SK-N-SH treated with all-trans-retinoic acid at 6 μM for 48 hours (cell line): Measurements from ENCODE around the gene UCP2.

Source experiments
- ATAC-seq: fragments of 200-7000 bp; cut with Tn5 transposase; 3 replicates; pipeline ENCODE4 v1.9.1; 2020; ENCODE audit warnings: mild to moderate bottlenecking, moderate library complexity
- ARNTL ChIP-seq: fragments of 450-650 bp; formaldehyde crosslinking; IDR thresholded peaks from 2 replicates; pipeline ENCODE4 v1.5.0; 2020; ENCODE audit warnings: low read depth, mild to moderate bottlenecking, moderate library complexity, borderline replicate concordance
- BACH2 ChIP-seq: fragments of 250-450 bp; sonication (Bioruptor Pico); IDR thresholded peaks from 2 replicates; pipeline ENCODE4 v1.9.0; 2021; ENCODE audit warnings: mild to moderate bottlenecking, borderline replicate concordance
- CREB5 ChIP-seq: fragments of 250-450 bp; sonication (Bioruptor Pico); IDR thresholded peaks from 2 replicates; pipeline ENCODE4 v1.5.1; 2020; ENCODE audit warnings: low read depth, mild to moderate bottlenecking, moderate library complexity
- CSDC2 ChIP-seq: fragments of 250-450 bp; sonication (Bioruptor Pico); IDR thresholded peaks from 2 replicates; pipeline ENCODE4 v1.5.0; 2020; ENCODE audit warnings: mild to moderate bottlenecking, moderate library complexity
- CSRNP3 ChIP-seq: fragments of 250-450 bp; sonication (Bioruptor Pico); IDR thresholded peaks from 2 replicates; pipeline ENCODE4 v1.5.1; 2021; ENCODE audit warnings: mild to moderate bottlenecking, moderate library complexity
- GLIS3 ChIP-seq: fragments of 250-450 bp; sonication (Bioruptor Pico); IDR thresholded peaks from 2 replicates; pipeline ENCODE4 v1.5.0; 2020; ENCODE audit warnings: mild to moderate bottlenecking, moderate library complexity
- OSR1 ChIP-seq: fragments of 250-450 bp; sonication (Bioruptor Pico); IDR thresholded peaks from 2 replicates; pipeline ENCODE4 v1.8.0; 2022; ENCODE audit warnings: moderate library complexity, mild to moderate bottlenecking, inconsistent platforms
- PATZ1 ChIP-seq: fragments of 250-450 bp; sonication (Bioruptor Pico); IDR thresholded peaks from 2 replicates; pipeline ENCODE4 v1.8.0; 2020; ENCODE audit warnings: mild to moderate bottlenecking, moderate library complexity, borderline replicate concordance
- PPARA ChIP-seq: fragments of 250-450 bp; sonication (Bioruptor Pico); IDR thresholded peaks from 2 replicates; pipeline ENCODE4 v1.5.0; 2020; ENCODE audit warnings: mild to moderate bottlenecking, borderline replicate concordance
- RARB ChIP-seq: fragments of 250-450 bp; sonication (Bioruptor Pico); IDR thresholded peaks from 2 replicates; pipeline ENCODE4 v1.8.0; 2021; ENCODE audit warnings: mild to moderate bottlenecking, moderate library complexity
- SNAI2 ChIP-seq: fragments of 250-450 bp; sonication (Bioruptor Pico); IDR thresholded peaks from 2 replicates; pipeline ENCODE4 v1.5.0; 2020; ENCODE audit warnings: mild to moderate bottlenecking, moderate library complexity
- TCF4 ChIP-seq: fragments of 250-450 bp; sonication (Bioruptor Pico); IDR thresholded peaks from 2 replicates; pipeline ENCODE4 v1.8.0; 2021; ENCODE audit warnings: mild to moderate bottlenecking, moderate library complexity, borderline replicate concordance
- TOX ChIP-seq: fragments of 250-450 bp; sonication (Bioruptor Pico); IDR thresholded peaks from 2 replicates; pipeline ENCODE4 v1.8.0; 2021; ENCODE audit warnings: mild to moderate bottlenecking, moderate library complexity, borderline replicate concordance
- ZC3H10 ChIP-seq: fragments of 250-450 bp; sonication (Bioruptor Pico); IDR thresholded peaks from 2 replicates; pipeline ENCODE4 v1.5.1; 2021; ENCODE audit warnings: mild to moderate bottlenecking, moderate library complexity
- ZFP3 ChIP-seq: fragments of 250-450 bp; sonication (Bioruptor Pico); IDR thresholded peaks from 2 replicates; pipeline ENCODE4 v1.5.0; 2020; ENCODE audit warnings: mild to moderate bottlenecking, moderate library complexity
- ZFP30 ChIP-seq: fragments of 450-650 bp; formaldehyde crosslinking; IDR thresholded peaks from 2 replicates; pipeline ENCODE4 v1.5.0; 2022; ENCODE audit warnings: mild to moderate bottlenecking, moderate library complexity
- ZNF565 ChIP-seq: fragments of 450-650 bp; formaldehyde crosslinking; conservative IDR thresholded peaks from 2 replicates; pipeline ENCODE4 v1.5.0; 2020; ENCODE audit warnings: low read depth, mild to moderate bottlenecking, moderate library complexity
- ZNF70 ChIP-seq: fragments of 450-650 bp; formaldehyde crosslinking; IDR thresholded peaks from 2 replicates; pipeline ENCODE4 v1.5.0; 2020; ENCODE audit warnings: mild to moderate bottlenecking, moderate library complexity
- ZNF8 ChIP-seq: fragments of 450-650 bp; formaldehyde crosslinking; IDR thresholded peaks from 2 replicates; pipeline ENCODE4 v1.5.0; 2020; ENCODE audit warnings: mild to moderate bottlenecking, moderate library complexity
- TF ChIP-seq, protein P1 (sequence below): fragments of 250-450 bp; sonication (Bioruptor Pico); IDR thresholded peaks from 2 replicates; pipeline ENCODE4 v1.5.0; 2020; ENCODE audit warnings: mild to moderate bottlenecking, moderate library complexity

Gene UCP2

GRCh38 chr11:73983741-73984538 lies 1.3 kb upstream of the UCP2 start:
- no peak for TF ChIP-seq TCF4 (CRISPR knock-in tag)
- TF ChIP-seq ZNF8 (CRISPR knock-in tag), result no peak
- no peak for TF ChIP-seq TOX (CRISPR knock-in tag)
- TF ChIP-seq GLIS3 (CRISPR knock-in tag), result no peak
- TF ChIP-seq ZFP30 (CRISPR knock-in tag), result no peak
- TF ChIP-seq CSDC2 (CRISPR knock-in tag), result no peak
- TF ChIP-seq ZNF70 (CRISPR knock-in tag), result no peak
- no peak for TF ChIP-seq RARB (CRISPR knock-in tag)
- no peak for TF ChIP-seq ZFP3 (CRISPR knock-in tag)
- TF ChIP-seq OSR1 (CRISPR knock-in tag), result no peak
- TF ChIP-seq BACH2 (CRISPR knock-in tag), result no peak
- no peak for TF ChIP-seq ZC3H10
- no peak for TF ChIP-seq CREB5 (CRISPR knock-in tag)
- no peak for TF ChIP-seq ARNTL (CRISPR knock-in tag)
- no peak for TF ChIP-seq ZNF565 (CRISPR knock-in tag)
- no peak for TF ChIP-seq CSRNP3 (CRISPR knock-in tag)
- TF ChIP-seq, protein P1, sequence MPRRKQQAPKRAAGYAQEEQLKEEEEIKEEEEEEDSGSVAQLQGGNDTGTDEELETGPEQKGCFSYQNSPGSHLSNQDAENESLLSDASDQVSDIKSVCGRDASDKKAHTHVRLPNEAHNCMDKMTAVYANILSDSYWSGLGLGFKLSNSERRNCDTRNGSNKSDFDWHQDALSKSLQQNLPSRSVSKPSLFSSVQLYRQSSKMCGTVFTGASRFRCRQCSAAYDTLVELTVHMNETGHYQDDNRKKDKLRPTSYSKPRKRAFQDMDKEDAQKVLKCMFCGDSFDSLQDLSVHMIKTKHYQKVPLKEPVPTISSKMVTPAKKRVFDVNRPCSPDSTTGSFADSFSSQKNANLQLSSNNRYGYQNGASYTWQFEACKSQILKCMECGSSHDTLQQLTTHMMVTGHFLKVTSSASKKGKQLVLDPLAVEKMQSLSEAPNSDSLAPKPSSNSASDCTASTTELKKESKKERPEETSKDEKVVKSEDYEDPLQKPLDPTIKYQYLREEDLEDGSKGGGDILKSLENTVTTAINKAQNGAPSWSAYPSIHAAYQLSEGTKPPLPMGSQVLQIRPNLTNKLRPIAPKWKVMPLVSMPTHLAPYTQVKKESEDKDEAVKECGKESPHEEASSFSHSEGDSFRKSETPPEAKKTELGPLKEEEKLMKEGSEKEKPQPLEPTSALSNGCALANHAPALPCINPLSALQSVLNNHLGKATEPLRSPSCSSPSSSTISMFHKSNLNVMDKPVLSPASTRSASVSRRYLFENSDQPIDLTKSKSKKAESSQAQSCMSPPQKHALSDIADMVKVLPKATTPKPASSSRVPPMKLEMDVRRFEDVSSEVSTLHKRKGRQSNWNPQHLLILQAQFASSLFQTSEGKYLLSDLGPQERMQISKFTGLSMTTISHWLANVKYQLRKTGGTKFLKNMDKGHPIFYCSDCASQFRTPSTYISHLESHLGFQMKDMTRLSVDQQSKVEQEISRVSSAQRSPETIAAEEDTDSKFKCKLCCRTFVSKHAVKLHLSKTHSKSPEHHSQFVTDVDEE, result no peak

GRCh38 chr11:73982990-73983740 lies 522 bp upstream of the UCP2 start:
- ATAC-seq, result peak; percentile 94
- TF ChIP-seq CREB5 (CRISPR knock-in tag) (no peak), PATZ1 (CRISPR knock-in tag) (no peak), ZFP3 (CRISPR knock-in tag) (peak; percentile 97), SNAI2 (CRISPR knock-in tag) (peak; percentile 86; the same call in 1 of the 2 replicates), ARNTL (CRISPR knock-in tag) (no peak), CSRNP3 (CRISPR knock-in tag) (no peak), PPARA (no peak)
- TF ChIP-seq, protein P1, result no peak

More at GRCh38 chr11:73983741-73984538, 1.3 kb upstream of the UCP2 start:
- no peak for ATAC-seq
